PC-3 (cell line): ENCODE results near the gene ZMYM2. TPM values are rescaled to one million over a fixed set of nuclear protein-coding genes. Genes with fewer than 3 reads are reported as not detected.

Experiments used
- ATAC-seq: fragments of 200-7000 bp; cut with Tn5 transposase; 2 replicates; pipeline ENCODE4 v1.9.1; 2020; ENCODE audit warnings: mild to moderate bottlenecking, moderate library complexity
- BruUV-seq: library from RNA; stranded (reverse); fragments of 400-500 nt; replicated peaks from 2 replicates; lab custom pipeline; 2021; lab: Mats Ljungman, UMichigan
- CTCF ChIA-PET: fragments of 300-600 bp; sonication (Branson Sonifier 250); formaldehyde crosslinking; loops from one replicate; lab custom pipeline; 2022; ENCODE audit warnings: antibody characterized with exemption; lab: Charles Lee
- POLR2A ChIA-PET: fragments of 300-600 bp; sonication (Branson Sonifier 250); formaldehyde crosslinking; loops from one replicate; lab custom pipeline; 2022; ENCODE audit warnings: antibody characterized with exemption; ENCODE audit not compliant: unreplicated experiment; lab: Charles Lee
- DNase-seq: peaks from one replicate; pipeline ENCODE4 v3.0.0-alpha.2; 2015
- H2AFZ ChIP-seq: fragments of 300-600 bp; sonication (generic); 2 replicates; pipeline ENCODE4 v1.6.0; 2016; ENCODE audit warnings: antibody characterized with exemption, low read length
- H3F3A ChIP-seq: fragments of 300-600 bp; sonication (generic); one replicate; pipeline ENCODE4 v1.6.0; 2017; ENCODE audit warnings: antibody characterized with exemption, low read length, control low read depth, mild to moderate bottlenecking; ENCODE audit not compliant: unreplicated experiment
- H3K27ac ChIP-seq: fragments of 300-600 bp; sonication (generic); 2 replicates; pipeline ENCODE4 v1.5.1; 2016; ENCODE audit warnings: mild to moderate bottlenecking, low read length
- H3K27me3 ChIP-seq: fragments of 300-600 bp; sonication (generic); 2 replicates; pipeline ENCODE4 v1.6.1; 2016; ENCODE audit warnings: low read length, mixed read lengths
- H3K36me3 ChIP-seq: fragments of 300-600 bp; sonication (generic); 2 replicates; pipeline ENCODE4 v1.6.1; 2016; ENCODE audit warnings: low read depth, mixed run types, low read length, mixed read lengths
- H3K4me1 ChIP-seq: fragments of 300-600 bp; sonication (generic); 2 replicates; pipeline ENCODE4 v1.5.1; 2016; ENCODE audit warnings: low read length; ENCODE audit not compliant: insufficient read depth
- H3K4me2 ChIP-seq: fragments of 300-600 bp; sonication (generic); 2 replicates; pipeline ENCODE4 v1.6.0; 2016; ENCODE audit warnings: low read length
- H3K4me3 ChIP-seq: fragments of 300-600 bp; sonication (generic); 2 replicates; pipeline ENCODE4 v1.5.1; 2016; ENCODE audit warnings: mild to moderate bottlenecking, low read length, mixed read lengths
- H3K79me2 ChIP-seq: fragments of 300-600 bp; sonication (generic); 2 replicates; pipeline ENCODE4 v1.6.1; 2017; ENCODE audit warnings: low read length, mixed read lengths
- H3K9ac ChIP-seq: fragments of 300-600 bp; sonication (generic); 2 replicates; pipeline ENCODE4 v1.6.0; 2016; ENCODE audit warnings: mild to moderate bottlenecking, low read length
- H3K9me2 ChIP-seq: fragments of 300-600 bp; sonication (generic); replicated peaks from 2 replicates; pipeline ENCODE4 v1.6.1; 2016; ENCODE audit warnings: mixed run types, low read length, mixed read lengths
- H3K9me3 ChIP-seq: fragments of 300-600 bp; sonication (generic); 2 replicates; pipeline ENCODE4 v1.6.1; 2016; ENCODE audit warnings: low read length, mixed read lengths
- H4K20me1 ChIP-seq: fragments of 300-600 bp; sonication (generic); 2 replicates; pipeline ENCODE4 v1.6.1; 2016; ENCODE audit warnings: low read length, mixed read lengths
- CTCF ChIP-seq: fragments of 300-600 bp; sonication (generic); conservative IDR thresholded peaks from 2 replicates; pipeline ENCODE4 v1.5.1; 2017; ENCODE audit warnings: antibody characterized with exemption, low read depth, mild to moderate bottlenecking, low read length
- EZH2 ChIP-seq: fragments of 300-600 bp; sonication (generic); IDR thresholded peaks from one replicate; pipeline ENCODE4 v1.6.1; 2017; ENCODE audit warnings: antibody characterized with exemption, mild to moderate bottlenecking, low read length; ENCODE audit not compliant: unreplicated experiment
- EZH2phosphoT487 ChIP-seq: fragments of 300-600 bp; sonication (generic); IDR thresholded peaks from 2 replicates; pipeline ENCODE4 v1.6.1; 2018; ENCODE audit warnings: mild to moderate bottlenecking, antibody characterized with exemption, low read length, borderline replicate concordance
- intact Hi-C: fragments of 100-400 bp; cut with micrococcal nuclease; formaldehyde crosslinking; loops from 2 replicates; pipeline ENCODE4 v1.9.0; 2023
- total RNA-seq: library from RNA; depleted of rRNA; stranded (reverse); fragments of >200 nt; gene quantifications from 2 replicates; pipeline ENCODE4 v1.2.3, GENCODE V29; 2014

ZMYM2 gene
- total RNA-seq, 1 experiment from 2014 or later, result 34.7 TPM

GRCh38 chr13:20121159-20121525, 162.6 kb downstream of the ZMYM2 start:
- H3K9me2 ChIP-seq, result no peaks in the 10 kb centered on the region
- intact Hi-C loops, result no loop called here
- H4K20me1 ChIP-seq, result no peaks in the 10 kb centered on the region
- ATAC-seq (peak; percentile 16), DNase-seq (peak; percentile 50)
- TSS peak; percentile 77 for BruUV-seq
- ChIA-PET POLR2A (interaction anchor here (0.7 kb wide), 1 partner anchor 484 kb away, joined by 3 read pairs; no protein-coding TSS in a partner anchor), CTCF (interaction anchor here (0.6 kb wide), 1 partner anchor 38 kb away, joined by 4 read pairs; no protein-coding TSS in a partner anchor)
- H3K4me1 ChIP-seq, result peaks cover 32% of the 10 kb centered on the region
- no peaks in the 10 kb centered on the region for H3K27me3 ChIP-seq
- H3F3A ChIP-seq, result no peaks in the 10 kb centered on the region
- peak overlapping the region; percentile 64 for H3K9ac ChIP-seq
- no peaks in the 10 kb centered on the region for H3K79me2 ChIP-seq
- H3K9me3 ChIP-seq, result no peaks in the 10 kb centered on the region
- H3K36me3 ChIP-seq, result no peaks in the 10 kb centered on the region
- TF ChIP-seq CTCF (no peak), EZH2 (no peak), EZH2phosphoT487 (no peak)
- peak overlapping the region; percentile 68 for H3K4me3 ChIP-seq
- peak overlapping the region; percentile 91 for H3K4me2 ChIP-seq
- H2AFZ ChIP-seq, result peak overlapping the region; percentile 81
- peak overlapping the region; percentile 59 for H3K27ac ChIP-seq

- H3K79me2 ChIP-seq, result no peaks in the 10 kb centered on the region
- H3K9ac ChIP-seq, result no peak overlapping the region
- H4K20me1 ChIP-seq, result no peaks in the 10 kb centered on the region
- no TSS peak for BruUV-seq
- H3K27ac ChIP-seq, result no peak overlapping the region
- no peaks in the 10 kb centered on the region for H3F3A ChIP-seq
- peaks cover 34% of the 10 kb centered on the region for H3K4me1 ChIP-seq
- no peaks in the 10 kb centered on the region for H3K9me3 ChIP-seq
- ChIA-PET CTCF (no interaction called here), POLR2A (no interaction called here)
- no peaks in the 10 kb centered on the region for H3K36me3 ChIP-seq
- DNase-seq (no peak), ATAC-seq (no peak)
- H3K4me2 ChIP-seq, result no peak overlapping the region
- no peaks in the 10 kb centered on the region for H3K27me3 ChIP-seq
- TF ChIP-seq EZH2phosphoT487, result no peak
- no peak for TF ChIP-seq EZH2
- no peak for TF ChIP-seq CTCF
- intact Hi-C loops, result no loop called here
- H3K4me3 ChIP-seq, result no peak overlapping the region
- no peak overlapping the region for H2AFZ ChIP-seq
- no peaks in the 10 kb centered on the region for H3K9me2 ChIP-seq
Measured at GRCh38 chr13:20124303-20124702, 165.8 kb downstream of the ZMYM2 start.

GRCh38 chr13:20125129-20125782, 166.7 kb downstream of the ZMYM2 start:
- POLR2A ChIA-PET, result interaction anchor here (0.6 kb wide), 1 partner anchor 657 kb away, joined by 3 read pairs; no protein-coding TSS in a partner anchor
- Histone ChIP-seq H3F3A (no peaks in the 10 kb centered on the region), H3K27ac (0 out of 2 replicates have a peak overlapping the region, but pooled peaks have one; percentile 4), H3K4me2 (peak overlapping the region; percentile 29), H3K4me1 (peaks cover 26% of the 10 kb centered on the region), H3K27me3 (no peaks in the 10 kb centered on the region), H3K79me2 (no peaks in the 10 kb centered on the region), H3K4me3 (no peak overlapping the region), H3K36me3 (no peaks in the 10 kb centered on the region), H4K20me1 (no peaks in the 10 kb centered on the region), H3K9me2 (no peaks in the 10 kb centered on the region), H3K9ac (no peak overlapping the region), H3K9me3 (no peaks in the 10 kb centered on the region), H2AFZ (peak overlapping the region; percentile 6; the same call in 1 of the 2 replicates)
- intact Hi-C loops, result no loop called here
- no peak for ATAC-seq
- CTCF ChIA-PET, result no interaction called here
- BruUV-seq, result no TSS peak
- TF ChIP-seq CTCF (no peak), EZH2 (no peak), EZH2phosphoT487 (no peak)
- DNase-seq, result peak; percentile 59
